Stimulated activated CD8-positive, alpha-beta memory T cell treated with anti-CD3 and anti-CD28 coated beads, Interleukin-12 subunit alpha, Interleukin-12 subunit beta, amount 100 ng/mL, for 1 hour (primary cell): Measurements from ENCODE around the gene WNT2.

Experiments
- DNase-seq: peaks from one replicate; pipeline ENCODE4 v3.0.0-alpha.2; 2020; ENCODE audit warnings: low read depth

WNT2 gene

DNA sequence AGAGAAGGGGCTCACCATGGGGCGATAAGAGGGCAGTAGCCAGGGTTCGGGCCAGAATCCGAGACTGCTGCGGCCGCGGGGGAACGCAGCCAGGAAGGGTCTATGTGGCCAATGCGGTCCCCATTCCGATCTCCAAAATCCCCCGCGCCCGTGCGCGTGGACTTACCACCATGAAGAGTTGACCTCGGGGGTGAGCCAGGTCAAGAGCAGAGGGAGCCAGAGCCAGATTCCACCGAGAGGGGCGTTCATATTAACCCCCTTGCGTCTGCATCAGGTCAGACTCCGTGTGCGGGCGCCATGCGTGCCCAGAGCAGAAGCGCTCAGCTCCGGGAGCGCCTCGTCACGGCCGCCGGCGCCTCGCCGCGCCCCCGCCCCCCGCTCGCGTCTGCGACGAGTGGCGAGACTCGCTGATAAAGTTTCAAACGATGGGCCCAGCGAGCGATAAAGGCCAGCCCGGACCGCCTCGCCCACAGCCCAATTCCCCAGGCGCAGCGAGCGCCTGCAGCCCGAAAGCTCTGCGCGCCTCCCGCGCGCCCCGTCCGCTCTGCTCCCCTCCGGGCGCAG, at the start of gene WNT2:
WNT2 (minus strand) TSS at position 318 of the 564 bp plus-strand sequence; CDS start at position 249, 69 bp downstream.
- DNase-seq = no peak

GRCh38 chr7:117372073-117372472, 49.2 kb upstream of the WNT2 start:
- DNase-seq = no peak

- DNase-seq = no peak
Measured at GRCh38 chr7:117364339-117365080, 41.7 kb upstream of the WNT2 start.

DNA sequence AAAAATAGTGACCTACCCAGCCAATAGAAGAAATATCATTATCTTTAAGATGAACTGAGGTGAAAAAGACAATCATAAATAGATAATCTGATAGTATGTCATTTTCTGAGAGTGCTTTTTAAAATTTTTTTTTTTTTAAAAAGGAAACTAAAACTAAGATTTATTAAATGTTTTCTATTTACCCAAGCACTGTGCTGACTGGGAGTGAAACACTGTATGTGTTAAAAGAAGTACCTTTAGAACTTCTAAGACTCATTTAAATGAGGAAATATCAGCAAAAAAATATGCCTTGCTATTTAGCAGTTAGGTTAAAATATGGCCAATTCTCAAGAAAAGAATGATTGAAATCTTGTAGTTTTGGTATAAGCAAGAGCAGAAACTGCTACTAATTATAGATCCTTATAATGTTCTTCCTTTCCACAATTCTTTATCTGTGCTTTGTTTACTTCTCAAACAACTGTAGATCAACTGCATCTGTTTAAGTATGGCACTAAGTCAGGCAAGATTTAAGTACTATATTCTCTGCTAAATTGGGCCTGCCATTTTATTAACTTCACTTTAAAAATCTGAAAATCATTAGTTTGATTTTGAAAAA, 39.5 kb upstream of the WNT2 start:
- DNase-seq = no peak

GRCh38 chr7:117350027-117350426, 27.2 kb upstream of the WNT2 start:
- DNase-seq = no peak

GRCh38 chr7:117349570-117349969, 26.7 kb upstream of the WNT2 start:
- no peak for DNase-seq

- DNase-seq = no peak
Measured at GRCh38 chr7:117347962-117348672, 25.3 kb upstream of the WNT2 start.

DNA sequence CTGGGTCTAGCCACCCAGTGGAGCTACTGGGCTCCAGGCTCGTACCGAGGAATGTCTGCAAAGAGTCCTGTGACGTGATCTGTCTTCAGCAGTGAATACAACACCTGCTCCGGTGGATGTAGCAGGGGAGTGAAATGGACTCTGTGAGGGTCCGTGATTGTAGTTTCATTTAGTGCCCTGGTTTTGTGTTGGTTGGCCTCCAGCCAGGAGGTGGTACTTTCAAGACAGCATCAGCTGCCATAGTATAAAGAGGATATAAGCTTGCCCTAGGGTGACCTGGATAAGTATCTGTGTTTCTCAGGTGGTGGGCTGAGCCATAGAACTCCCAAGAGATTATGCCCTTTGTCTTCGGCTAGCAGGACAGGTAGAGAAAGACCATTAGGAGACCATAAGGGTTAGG, 24.6 kb upstream of the WNT2 start:
- no peak for DNase-seq

DNA sequence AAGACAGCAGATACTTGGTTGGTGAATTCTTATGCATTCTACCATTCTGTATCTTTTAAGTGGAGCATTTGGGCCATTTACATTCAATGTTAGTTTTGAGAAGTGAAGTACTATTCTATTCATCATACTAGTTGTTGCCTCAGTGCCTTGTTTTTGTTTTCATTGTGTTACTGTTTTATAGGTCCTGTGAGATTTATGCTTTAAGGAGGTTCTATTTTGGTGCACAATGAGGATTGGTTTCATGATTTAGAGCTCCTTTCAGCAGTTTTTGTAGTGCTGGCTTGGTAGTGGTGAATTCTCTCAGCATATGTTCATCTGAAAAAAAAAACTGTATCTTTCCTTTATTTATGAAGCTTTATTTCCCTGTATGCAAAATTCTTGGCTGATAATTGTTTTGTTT, 23.3 kb upstream of the WNT2 start:
- no peak for DNase-seq

DNA sequence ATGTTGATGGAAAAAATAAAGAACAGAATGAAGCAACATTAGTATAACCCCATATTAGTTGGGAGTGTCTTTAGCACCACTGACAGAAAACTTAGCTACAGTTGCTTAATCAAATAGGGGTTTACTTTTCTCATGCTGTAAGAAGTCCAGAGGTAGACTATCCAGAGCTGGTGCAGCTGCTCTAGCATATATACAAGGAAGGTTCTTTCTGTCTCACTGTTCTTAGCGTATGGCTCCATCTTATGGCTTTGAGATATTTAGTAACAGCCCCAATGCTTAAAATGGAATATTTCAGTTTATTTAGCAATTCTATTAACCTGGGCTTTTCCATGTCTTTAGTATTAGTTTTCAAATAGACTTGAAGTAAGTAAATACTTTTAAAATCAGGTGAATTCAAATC, 15.2 kb upstream of the WNT2 start:
- DNase-seq = no peak

- no peak for DNase-seq
Measured at GRCh38 chr7:117333168-117333567, 10.3 kb upstream of the WNT2 start.

- DNase-seq = no peak
Measured at GRCh38 chr7:117332031-117332430, 9.2 kb upstream of the WNT2 start.

- no peak for DNase-seq
Measured at GRCh38 chr7:117325836-117326235, 3.0 kb upstream of the WNT2 start.

GRCh38 chr7:117324960-117325359, 2.1 kb upstream of the WNT2 start:
- no peak for DNase-seq

DNA sequence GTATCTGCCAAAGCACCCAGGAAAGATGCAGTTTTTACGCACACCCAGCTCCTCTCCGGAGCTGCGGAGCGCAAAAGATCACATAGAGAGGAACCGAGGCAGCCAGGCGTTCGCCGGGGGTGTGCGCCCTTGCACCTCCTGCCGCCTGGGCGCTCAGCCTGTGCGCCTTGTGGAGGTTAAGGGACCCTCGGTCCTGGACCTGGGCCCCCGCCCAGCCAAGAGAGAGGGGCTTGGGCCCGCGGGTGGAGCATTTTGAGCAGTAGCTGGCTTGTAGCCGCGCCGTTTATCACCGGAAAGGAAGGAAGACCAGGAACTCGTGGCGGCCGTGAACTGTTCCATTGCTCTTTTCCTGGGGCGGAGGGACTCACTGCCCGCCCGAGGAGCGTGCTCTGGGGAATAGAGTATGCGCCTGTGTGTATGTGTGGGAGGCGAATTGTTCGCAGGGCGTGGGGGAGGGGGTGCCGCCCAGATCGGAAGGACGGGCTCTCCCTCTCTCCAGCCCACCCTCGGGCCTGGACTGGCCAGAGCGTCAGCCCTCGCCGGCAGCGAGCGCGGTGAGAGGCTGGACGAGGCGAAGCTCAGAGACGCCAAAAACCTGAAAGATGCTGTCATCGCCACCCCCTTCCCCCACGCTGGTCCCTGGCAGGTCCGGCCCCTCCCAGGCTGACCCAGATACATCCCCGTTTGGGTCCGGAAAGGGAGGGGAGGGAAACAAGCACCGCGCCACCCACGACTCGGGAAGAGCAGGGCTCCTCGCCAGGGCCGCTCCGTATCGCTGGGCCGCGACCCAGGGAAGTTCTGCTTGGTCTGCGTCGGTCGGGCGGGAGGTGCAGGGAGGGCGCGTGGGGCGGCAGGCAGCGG, 1.2 kb upstream of the WNT2 start:
- no peak for DNase-seq

DNA sequence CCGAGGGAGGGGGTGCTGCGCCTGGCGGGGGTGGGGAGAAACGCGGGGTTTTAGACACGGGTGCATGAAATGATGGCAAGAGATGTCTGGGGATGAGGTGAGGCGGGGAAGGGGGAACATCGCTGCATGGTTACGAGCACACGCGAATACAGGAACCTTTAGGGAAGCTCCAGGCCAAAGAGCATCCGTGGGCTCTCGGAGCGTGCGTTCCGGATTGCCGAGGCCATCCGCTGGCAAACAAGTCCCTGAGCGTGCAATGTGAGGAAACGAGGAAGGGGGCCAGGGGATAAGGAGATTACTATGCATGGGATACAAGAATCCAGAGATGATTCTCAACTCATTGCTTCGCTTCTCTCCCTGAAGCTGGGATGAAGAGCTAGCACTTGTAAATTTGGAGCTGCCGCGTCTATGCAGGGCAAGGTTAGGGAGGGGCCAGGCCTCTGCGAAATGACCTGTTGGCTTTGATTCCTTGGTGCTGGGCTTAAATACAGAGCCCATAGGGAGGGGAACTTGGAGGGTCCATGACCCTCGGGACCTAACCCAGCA, 520 bp upstream of the WNT2 start:
- no peak for DNase-seq

DNA sequence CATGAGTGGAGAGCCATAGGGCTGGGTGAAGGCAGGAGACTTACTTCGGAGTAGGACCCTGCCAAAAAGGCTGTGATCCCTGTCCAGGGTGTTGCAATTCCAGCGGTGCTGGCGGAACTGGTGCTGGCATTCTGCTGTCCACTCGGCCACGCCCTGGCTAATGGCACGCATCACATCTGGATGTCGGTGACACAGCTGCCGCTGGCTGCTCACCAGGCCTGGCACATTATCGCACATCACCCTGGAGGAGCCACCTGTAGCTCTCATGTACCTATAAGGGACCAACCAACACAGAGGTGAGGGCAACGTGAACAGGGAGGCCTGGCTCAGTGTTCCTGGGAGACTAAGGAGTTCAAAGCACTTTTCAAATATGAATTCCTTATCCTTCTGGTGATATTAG, 2.3 kb downstream of the WNT2 start:
- DNase-seq = no peak

DNA sequence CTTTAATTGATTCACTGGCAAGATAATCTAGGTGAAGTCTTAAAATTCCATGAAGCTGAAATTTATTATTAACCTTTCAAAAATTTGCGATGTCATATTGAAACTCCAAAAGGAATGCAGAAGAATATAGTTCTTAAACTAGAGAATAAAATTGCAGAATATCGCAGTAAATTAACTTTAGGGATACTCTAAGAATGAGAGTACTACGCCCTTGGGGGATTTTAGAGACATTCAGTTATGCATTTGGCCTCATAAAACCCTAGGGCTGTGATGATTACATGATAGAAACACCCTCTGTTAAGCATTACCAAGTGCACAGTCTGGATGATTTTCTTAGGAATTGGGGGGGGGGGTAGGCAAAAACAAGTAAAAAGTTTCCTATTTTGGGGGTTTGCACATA, 3.7 kb downstream of the WNT2 start:
- no peak for DNase-seq

DNA sequence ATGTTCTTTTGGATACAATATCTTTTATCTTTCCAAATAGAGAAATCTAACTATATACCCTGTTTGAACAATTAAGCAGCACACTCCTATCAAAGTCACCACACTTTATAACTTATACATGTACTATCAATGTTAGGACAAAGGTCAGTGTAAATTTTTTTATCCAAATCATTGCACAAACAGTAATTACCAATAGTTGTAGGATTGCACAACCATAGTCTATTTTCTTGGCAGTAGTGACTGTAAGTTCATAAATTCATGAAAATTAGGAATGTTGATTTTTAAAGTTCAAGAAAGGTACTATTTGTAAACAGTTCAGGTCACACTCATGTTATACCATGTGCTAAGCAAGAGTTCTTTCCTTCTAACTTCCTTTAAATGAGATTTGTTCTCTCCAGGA, 9.3 kb downstream of the WNT2 start:
- no peak for DNase-seq

DNA sequence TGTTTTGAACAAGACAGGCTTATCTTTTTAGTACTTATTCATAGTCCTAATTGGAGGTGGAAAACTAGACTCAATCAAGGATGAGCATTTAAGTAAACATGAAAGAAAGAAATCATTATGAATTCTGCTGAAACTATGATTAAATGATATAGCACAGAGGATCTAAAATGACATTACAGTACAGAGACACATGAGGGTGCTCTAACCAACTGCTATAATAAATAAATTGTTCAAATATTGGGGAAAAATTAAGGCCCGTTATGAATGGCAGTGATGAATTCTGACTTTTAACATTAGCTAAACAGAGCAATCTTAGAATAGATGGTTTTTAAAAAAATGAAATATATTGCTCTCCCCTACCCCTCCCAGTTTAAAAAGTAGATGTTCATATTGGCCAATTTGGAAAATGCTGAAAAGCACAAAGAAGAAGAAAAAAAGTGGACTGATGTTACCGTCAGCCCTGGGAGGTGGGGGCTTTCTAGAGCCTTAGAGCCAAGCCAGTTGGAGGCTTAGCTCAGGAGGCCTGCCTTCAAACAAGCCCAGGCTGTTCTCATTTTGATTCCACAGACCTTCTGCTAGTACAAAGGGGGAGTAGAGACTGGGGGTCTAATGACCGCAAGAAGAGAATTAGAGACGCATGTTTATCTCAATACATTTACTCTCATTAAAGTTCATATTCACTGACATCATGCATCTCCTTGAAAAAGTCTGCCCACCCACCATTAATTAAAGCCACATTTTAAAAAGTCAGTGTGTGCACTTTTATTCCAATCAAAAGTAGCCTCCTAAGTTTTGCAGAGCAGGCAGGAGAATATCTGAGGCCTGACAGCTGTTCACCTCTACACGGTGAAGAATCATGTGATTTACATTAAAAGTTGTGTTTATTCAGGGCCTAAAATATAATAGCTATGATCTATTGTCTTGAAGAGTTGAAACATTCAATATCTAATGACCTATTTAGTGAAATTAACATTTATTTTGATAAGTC, 10.0 kb downstream of the WNT2 start:
- no peak for DNase-seq

DNA sequence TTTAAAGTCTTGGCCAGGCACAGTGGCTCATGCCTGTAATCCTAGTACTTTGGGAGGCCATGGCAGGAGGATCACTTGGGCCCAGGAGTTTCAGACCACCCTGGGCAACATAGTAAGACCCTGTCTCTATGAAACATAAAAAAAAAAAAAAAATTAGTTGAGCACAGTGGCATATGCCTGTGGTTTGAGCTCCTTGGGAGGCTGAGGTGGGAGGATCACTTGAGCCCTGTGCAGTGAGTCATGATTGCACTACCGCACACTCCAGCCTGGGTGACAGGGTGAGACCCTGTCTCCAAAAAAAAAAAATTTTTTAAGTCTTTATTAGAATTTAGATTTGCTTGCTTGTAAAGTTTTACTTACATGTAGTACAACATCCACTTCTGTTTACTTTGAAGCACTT, 14.0 kb downstream of the WNT2 start:
- DNase-seq = no peak
